DMS114 treated with DMSO at 0.1 percent for 48 hours (cell line): ENCODE results near the gene LHFPL4.
"Not testable (repeated sequence)": the region's sequence is repeated elsewhere in the genome, so short reads cannot be mapped to it uniquely, and the experiment has no call there.

Source experiments
- DNase-seq: peaks from one replicate; lab custom pipeline; 2025; ENCODE audit not compliant: unreplicated experiment; lab: John Stamatoyannopoulos, UW

LHFPL4 gene

GRCh38 chr3:9542182-9542581, 11.4 kb downstream of the LHFPL4 start:
- DNase-seq: no peak

DNA sequence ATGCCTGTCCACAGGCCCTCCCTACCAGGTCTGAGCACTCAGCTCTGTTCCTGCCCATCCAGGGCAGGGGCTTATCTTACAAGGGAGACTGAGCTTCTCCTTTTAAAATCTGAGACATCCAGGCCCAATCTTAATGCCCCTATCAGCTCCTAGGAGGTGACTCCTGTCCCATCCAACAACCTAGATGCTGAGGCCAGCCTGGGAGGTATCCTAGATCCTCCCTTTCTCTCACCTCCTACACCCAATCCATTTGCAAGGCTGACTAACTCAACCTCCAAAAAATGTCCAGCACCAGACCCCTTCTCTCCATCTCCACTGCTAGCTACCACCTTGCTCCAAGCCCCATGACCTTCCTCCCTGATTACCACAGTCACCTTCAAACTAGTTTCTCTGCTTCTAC, 17.4 kb downstream of the LHFPL4 start:
- DNase-seq: no peak

DNA sequence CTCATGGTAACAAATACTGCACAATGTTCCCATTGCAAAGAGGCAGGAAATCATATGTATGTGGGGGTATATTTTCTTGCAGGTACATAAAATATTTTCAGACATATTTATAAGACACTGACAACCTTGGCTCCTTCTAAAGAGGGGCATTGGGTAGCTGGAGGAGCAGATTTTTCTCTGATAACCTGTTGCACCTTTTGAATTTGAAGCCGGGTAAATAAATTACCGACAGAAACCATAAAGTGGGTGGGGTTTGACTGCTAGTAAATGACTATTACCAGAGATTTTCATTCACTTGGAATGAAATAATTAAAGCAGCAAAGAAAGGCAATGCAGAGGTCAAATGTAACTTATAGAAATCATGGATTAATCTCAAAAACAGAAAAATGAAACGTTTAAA, 19.2 kb downstream of the LHFPL4 start:
- no peak for DNase-seq

- no peak for DNase-seq
Measured at GRCh38 chr3:9525078-9525477, 28.5 kb downstream of the LHFPL4 start.

GRCh38 chr3:9514956-9515355, 38.7 kb downstream of the LHFPL4 start:
- DNase-seq: no peak

GRCh38 chr3:9514306-9514705, 39.3 kb downstream of the LHFPL4 start:
- DNase-seq: no peak

DNA sequence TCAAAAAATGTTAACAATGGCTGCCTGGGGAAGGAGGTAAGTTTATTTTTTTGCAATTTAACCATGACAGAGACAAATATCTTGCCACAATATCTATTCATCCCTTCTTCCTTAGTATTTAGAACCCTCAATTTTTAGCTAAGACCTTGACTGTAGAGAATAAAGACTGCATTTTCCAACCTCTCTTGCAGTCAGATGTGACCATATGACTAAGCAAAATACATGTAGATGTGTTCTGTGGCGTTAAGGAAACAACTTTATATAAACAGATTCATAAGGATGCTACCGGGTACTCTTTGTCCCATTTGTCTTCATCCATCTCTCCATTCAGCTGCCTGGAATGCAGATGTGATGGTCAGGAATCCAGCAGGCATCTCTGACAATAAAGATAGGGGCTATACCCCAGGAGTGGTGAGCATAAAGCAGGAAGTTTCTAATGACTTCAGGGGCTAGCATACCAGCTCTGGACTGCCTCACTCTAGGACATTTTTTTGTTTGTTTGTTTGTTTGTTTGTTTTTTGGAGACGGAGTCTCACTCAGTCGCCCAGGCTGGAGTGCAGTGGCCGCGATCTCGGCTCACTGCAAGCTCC, 41.1 kb downstream of the LHFPL4 start:
- DNase-seq: no peak

- no peak for DNase-seq
Measured at GRCh38 chr3:9508781-9509180, 44.8 kb downstream of the LHFPL4 start.

- no peak for DNase-seq
Measured at GRCh38 chr3:9507586-9508578, 45.7 kb downstream of the LHFPL4 start.

GRCh38 chr3:9503283-9503682, 50.3 kb downstream of the LHFPL4 start:
- DNase-seq: peak; percentile 28

DNA sequence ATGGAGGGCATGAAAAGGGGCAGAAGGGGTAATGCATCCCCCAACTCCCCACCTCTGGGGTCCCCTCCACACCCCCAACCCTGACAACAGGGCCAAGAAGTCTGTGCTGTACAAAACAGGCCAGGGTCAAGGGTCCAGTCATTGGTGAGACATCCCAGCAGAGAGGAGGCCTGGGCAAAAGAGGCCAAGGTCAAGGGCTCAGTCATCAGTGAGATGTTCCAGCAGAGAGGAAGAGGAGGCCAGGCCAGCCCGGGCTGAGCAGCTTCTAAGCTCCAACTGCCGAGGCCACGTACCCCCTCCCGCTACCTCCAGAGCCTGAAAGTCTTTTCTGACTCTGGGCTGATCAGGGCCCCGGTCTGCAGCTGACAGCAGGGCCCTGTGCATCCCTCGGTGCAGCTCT, 52.4 kb downstream of the LHFPL4 start:
- no peak for DNase-seq

GRCh38 chr3:9500108-9501050, 53.2 kb downstream of the LHFPL4 start:
- DNase-seq: no peak

GRCh38 chr3:9499455-9500107, 54.0 kb downstream of the LHFPL4 start:
- no peak for DNase-seq

- DNase-seq: no peak
Measured at GRCh38 chr3:9498781-9499180, 54.8 kb downstream of the LHFPL4 start.

GRCh38 chr3:9497821-9498565, 55.6 kb downstream of the LHFPL4 start:
- DNase-seq: no peak

- no peak for DNase-seq
Measured at GRCh38 chr3:9496893-9497292, 56.7 kb downstream of the LHFPL4 start.

GRCh38 chr3:9494036-9494435, 59.6 kb downstream of the LHFPL4 start:
- DNase-seq: not testable (repeated sequence)

- no peak for DNase-seq
Measured at GRCh38 chr3:9491506-9491905, 62.1 kb downstream of the LHFPL4 start.

- no peak for DNase-seq
Measured at GRCh38 chr3:9485248-9485647, 68.4 kb downstream of the LHFPL4 start.

GRCh38 chr3:9480265-9480664, 73.4 kb downstream of the LHFPL4 start:
- DNase-seq: no peak
